ENCODE measurements around the gene TBCC.
A peak's percentile ranks its signal among the peaks of the same experiment; 100 is the strongest.

DNA sequence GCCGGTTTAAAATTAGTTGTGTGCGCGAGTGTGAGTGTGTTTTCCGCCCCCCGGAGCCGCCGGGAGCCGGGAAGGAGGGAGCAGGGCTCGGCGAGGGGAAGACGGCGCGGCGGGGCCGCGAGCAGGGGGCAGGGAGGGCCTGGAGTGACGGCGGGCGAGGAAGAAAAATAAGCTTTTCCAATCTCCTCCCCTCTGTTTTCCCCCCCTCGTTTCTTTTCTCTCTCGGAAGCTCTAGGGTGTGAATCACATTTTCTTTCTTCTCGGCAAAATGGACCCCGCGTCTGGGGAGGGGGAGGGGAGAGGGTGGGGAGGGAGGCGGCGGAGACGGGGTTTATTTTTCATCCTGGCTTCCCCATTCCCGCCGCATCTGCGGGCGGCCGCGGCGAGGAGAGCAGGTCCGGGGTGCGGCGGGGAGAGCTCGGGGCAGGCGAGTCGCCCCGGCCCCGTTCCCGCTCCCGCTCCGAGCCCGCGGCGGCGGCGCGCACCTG, 36.8 kb upstream of the TBCC start:
- TF ChIP-seq POLR2AphosphoS5 (IDR thresholded peaks at IDR 0.05; ENCODE audit: low read depth, low read length) = peak; percentile 62
- TF ChIP-seq REST (IDR thresholded peaks at IDR 0.05; ENCODE audit: insufficient read depth in 1 of 2, low read depth in 2 of 2, low read length in 2 of 2) = no peak

Data from PFSK-1 (cell line).